DND-41 (cell line): Measurements from ENCODE around the gene MED12.

Experiments
- ATAC-seq: fragments of 200-7000 bp; cut with Tn5 transposase; 3 replicates; pipeline ENCODE4 v1.9.1; 2021; ENCODE audit warnings: low read depth; ENCODE audit not compliant: insufficient read depth
- DNase-seq: peaks from one replicate; pipeline ENCODE4 v3.0.0-alpha.2; 2020
- H2AFZ ChIP-seq: 2 replicates; pipeline ENCODE4 v1.6.0; 2012; ENCODE audit warnings: low read depth, low read length
- H3K27ac ChIP-seq: 2 replicates; pipeline ENCODE4 v1.5.1; 2012; ENCODE audit warnings: low read length, inconsistent platforms
- H3K27me3 ChIP-seq: fragments of 200-600 bp; sonication (generic); 2 replicates; pipeline ENCODE4 v1.6.0; 2012; ENCODE audit warnings: low read length, mild to moderate bottlenecking, inconsistent platforms; ENCODE audit not compliant: insufficient read depth, poor library complexity
- H3K36me3 ChIP-seq: 2 replicates; pipeline ENCODE4 v1.5.1; 2012; ENCODE audit warnings: low read length, inconsistent platforms; ENCODE audit not compliant: insufficient read depth
- H3K4me1 ChIP-seq: 2 replicates; pipeline ENCODE4 v1.5.1; 2012; ENCODE audit warnings: mild to moderate bottlenecking, low read length; ENCODE audit not compliant: insufficient read depth
- H3K4me2 ChIP-seq: 2 replicates; pipeline ENCODE4 v1.6.0; 2012; ENCODE audit warnings: mild to moderate bottlenecking, moderate library complexity, low read length, inconsistent platforms; ENCODE audit not compliant: insufficient read depth
- H3K4me3 ChIP-seq, 2 experiments: fragments of 200-600 bp in 1 of 2; shearing (Covaris generic) in 1 of 2; 2 replicates each; pipeline ENCODE4 v1.5.1; 2012 to 2016; ENCODE audit warnings: inconsistent platforms in 2 of 2, low read length in 2 of 2, mild to moderate bottlenecking in 2 of 2, low read depth in 1 of 2, moderate library complexity in 1 of 2
- H3K79me2 ChIP-seq: 2 replicates; pipeline ENCODE4 v1.6.0; 2012; ENCODE audit warnings: low read length, inconsistent platforms; ENCODE audit not compliant: insufficient read depth
- H3K9ac ChIP-seq: 2 replicates; pipeline ENCODE4 v1.6.0; 2012; ENCODE audit warnings: low read depth, mild to moderate bottlenecking, inconsistent platforms, low read length, moderate library complexity
- H3K9me3 ChIP-seq: 2 replicates; pipeline ENCODE4 v1.5.1; 2012; ENCODE audit warnings: low read length, moderate library complexity, mild to moderate bottlenecking, inconsistent platforms; ENCODE audit not compliant: insufficient read depth, severe bottlenecking
- H4K20me1 ChIP-seq: 2 replicates; pipeline ENCODE4 v1.6.0; 2012; ENCODE audit warnings: low read length; ENCODE audit not compliant: insufficient read depth
- EZH2 ChIP-seq: IDR thresholded peaks from 3 replicates; pipeline ENCODE4 v1.6.1; 2012; ENCODE audit warnings: borderline replicate concordance, low read depth, mild to moderate bottlenecking, moderate library complexity, low read length, inconsistent platforms; ENCODE audit not compliant: severe bottlenecking
- TF ChIP-seq, protein P1 (sequence below): IDR thresholded peaks from 2 replicates; pipeline ENCODE4 v1.5.1; 2012; ENCODE audit warnings: borderline replicate concordance, low read length, moderate library complexity, mild to moderate bottlenecking; ENCODE audit not compliant: poor library complexity, severe bottlenecking; ENCODE audit errors: extremely low read depth

MED12 gene

DNA sequence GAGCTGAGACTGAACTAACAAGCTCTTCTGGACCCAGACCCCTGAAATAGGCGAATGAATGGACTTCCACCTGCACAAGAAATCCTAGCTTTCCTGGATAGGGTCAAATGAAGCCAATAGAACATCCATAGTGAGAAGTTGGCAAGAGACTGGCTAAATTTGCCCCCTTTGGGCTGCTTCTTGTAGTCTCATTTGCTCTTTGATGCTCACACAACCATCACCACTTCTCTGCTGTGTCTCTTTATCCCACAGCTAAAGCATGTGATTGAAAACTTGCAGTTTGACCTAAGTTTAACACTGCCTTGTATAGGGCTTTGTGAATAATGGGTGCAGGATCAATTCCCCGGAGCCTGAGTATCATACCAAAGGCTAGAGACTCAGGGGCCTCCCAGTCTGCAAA is 64.5 kb downstream of the MED12 start:
- H3K4me3 ChIP-seq = peak overlapping the region in 1 of 2 experiments; percentile 56; a peak in 2 of 4 replicates
- no peaks in the 10 kb centered on the region for H4K20me1 ChIP-seq
- H3K79me2 ChIP-seq = peaks cover 4% of the 10 kb centered on the region; the same call in 1 of the 2 replicates
- peak overlapping the region; percentile 65 for H3K4me2 ChIP-seq
- peaks cover 17% of the 10 kb centered on the region for H3K36me3 ChIP-seq
- TF ChIP-seq, protein P1, sequence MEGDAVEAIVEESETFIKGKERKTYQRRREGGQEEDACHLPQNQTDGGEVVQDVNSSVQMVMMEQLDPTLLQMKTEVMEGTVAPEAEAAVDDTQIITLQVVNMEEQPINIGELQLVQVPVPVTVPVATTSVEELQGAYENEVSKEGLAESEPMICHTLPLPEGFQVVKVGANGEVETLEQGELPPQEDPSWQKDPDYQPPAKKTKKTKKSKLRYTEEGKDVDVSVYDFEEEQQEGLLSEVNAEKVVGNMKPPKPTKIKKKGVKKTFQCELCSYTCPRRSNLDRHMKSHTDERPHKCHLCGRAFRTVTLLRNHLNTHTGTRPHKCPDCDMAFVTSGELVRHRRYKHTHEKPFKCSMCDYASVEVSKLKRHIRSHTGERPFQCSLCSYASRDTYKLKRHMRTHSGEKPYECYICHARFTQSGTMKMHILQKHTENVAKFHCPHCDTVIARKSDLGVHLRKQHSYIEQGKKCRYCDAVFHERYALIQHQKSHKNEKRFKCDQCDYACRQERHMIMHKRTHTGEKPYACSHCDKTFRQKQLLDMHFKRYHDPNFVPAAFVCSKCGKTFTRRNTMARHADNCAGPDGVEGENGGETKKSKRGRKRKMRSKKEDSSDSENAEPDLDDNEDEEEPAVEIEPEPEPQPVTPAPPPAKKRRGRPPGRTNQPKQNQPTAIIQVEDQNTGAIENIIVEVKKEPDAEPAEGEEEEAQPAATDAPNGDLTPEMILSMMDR = no peak
- no peak for TF ChIP-seq EZH2
- no peak for DNase-seq
- peak overlapping the region; percentile 88 for H3K9ac ChIP-seq
- H3K27ac ChIP-seq = peak overlapping the region; percentile 99
- H2AFZ ChIP-seq = peak overlapping the region; percentile 63
- no peaks in the 10 kb centered on the region for H3K27me3 ChIP-seq
- ATAC-seq = no peak
- H3K9me3 ChIP-seq = no peaks in the 10 kb centered on the region
- peaks cover 24% of the 10 kb centered on the region for H3K4me1 ChIP-seq

DNA sequence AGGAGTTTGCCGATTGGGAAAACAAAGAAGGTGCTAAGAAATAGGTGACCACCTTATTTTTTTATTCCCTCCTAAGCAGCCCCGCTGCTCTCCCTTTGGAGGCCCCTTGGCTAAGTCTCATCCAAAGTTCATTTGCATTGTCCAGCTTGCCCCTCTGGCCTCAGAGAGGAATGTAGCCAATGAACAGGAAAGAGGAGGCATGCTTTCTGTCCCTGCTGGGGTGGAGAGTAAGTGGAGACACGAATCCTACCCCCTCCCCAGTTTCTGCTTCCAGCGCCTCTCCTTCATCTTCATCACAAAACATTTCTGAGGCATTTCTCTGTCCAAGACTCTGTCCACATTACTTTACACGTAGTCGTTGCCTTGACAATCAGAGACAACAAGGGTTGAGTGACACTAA is 64.9 kb downstream of the MED12 start:
- peaks cover 12% of the 10 kb centered on the region for H3K36me3 ChIP-seq
- peak overlapping the region; percentile 88 for H3K9ac ChIP-seq
- ATAC-seq (no peak), DNase-seq (no peak)
- H4K20me1 ChIP-seq = no peaks in the 10 kb centered on the region
- no peak overlapping the region for H3K4me3 ChIP-seq
- peaks cover 24% of the 10 kb centered on the region for H3K4me1 ChIP-seq
- H3K9me3 ChIP-seq = no peaks in the 10 kb centered on the region
- H2AFZ ChIP-seq = no peak overlapping the region
- H3K79me2 ChIP-seq = peaks cover 3% of the 10 kb centered on the region; the same call in 1 of the 2 replicates
- H3K27ac ChIP-seq = peak overlapping the region; percentile 99
- no peaks in the 10 kb centered on the region for H3K27me3 ChIP-seq
- no peak overlapping the region for H3K4me2 ChIP-seq
- no peak for TF ChIP-seq EZH2
- TF ChIP-seq, protein P1 = no peak

DNA sequence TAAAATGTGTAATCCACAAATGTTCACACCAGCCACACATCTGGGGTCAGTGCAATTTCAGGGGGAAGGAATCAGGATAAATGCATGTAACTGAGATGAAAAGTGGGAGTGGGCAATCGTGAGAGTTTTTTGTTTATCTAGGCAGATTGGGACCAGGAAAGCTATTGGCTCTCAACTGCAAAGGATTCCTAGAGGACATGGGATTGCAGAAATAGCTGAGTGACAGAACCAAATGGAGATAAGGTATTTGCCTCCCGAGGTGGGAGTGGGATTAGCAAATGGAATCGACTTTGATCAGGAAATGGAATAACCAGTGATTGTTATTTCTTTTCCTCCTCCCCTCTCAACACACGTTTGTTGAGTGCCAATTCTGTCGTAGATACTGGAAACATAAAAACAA is 65.7 kb downstream of the MED12 start:
- no peaks in the 10 kb centered on the region for H3K9me3 ChIP-seq
- no peak overlapping the region for H3K9ac ChIP-seq
- no peaks in the 10 kb centered on the region for H4K20me1 ChIP-seq
- TF ChIP-seq EZH2 = no peak
- H2AFZ ChIP-seq = no peak overlapping the region
- H3K4me2 ChIP-seq = no peak overlapping the region
- peaks cover 24% of the 10 kb centered on the region for H3K4me1 ChIP-seq
- no peak for DNase-seq
- H3K79me2 ChIP-seq = peaks cover 4% of the 10 kb centered on the region; the same call in 1 of the 2 replicates
- peaks cover 11% of the 10 kb centered on the region for H3K36me3 ChIP-seq
- H3K4me3 ChIP-seq = no peak overlapping the region
- ATAC-seq = no peak
- H3K27me3 ChIP-seq = no peaks in the 10 kb centered on the region
- no peak overlapping the region for H3K27ac ChIP-seq

DNA sequence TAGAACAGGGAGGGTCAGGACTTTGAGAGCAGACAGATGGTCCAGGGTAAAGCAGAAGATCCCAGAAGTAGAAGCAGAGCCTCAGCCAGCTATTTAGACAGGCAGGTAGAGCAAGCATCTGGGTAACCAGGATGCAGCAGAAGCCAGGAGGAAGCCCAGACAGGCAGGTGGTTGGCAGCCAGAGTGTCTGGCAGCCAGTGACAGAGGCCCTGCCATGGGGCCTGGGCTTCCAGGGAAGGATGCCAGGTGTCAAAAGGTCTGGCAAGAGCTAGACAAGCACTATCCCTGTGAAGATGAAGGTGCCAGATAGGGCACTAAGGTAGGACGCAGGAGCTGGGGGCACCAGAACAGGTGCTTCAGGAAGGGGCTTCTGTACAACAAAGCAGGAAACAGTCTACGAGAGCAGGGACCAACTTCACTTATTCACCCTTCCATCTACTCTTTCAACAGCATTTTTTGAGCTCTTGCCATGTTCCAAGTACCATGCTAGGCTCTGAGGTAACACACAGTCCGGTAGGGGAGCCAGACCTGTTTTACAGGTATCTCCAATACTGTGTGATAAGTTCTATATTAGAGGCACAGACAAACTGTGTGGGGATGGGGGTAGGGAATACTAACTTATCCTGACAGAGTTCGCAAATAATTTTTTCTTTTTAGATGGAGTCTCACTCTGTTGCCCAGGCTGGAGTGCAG is 66.6 kb downstream of the MED12 start:
- Histone ChIP-seq H3K27ac (no peak overlapping the region), H2AFZ (no peak overlapping the region), H3K36me3 (peaks cover 11% of the 10 kb centered on the region), H3K4me3 (no peak overlapping the region), H3K4me2 (no peak overlapping the region), H3K79me2 (peaks cover 4% of the 10 kb centered on the region; the same call in 1 of the 2 replicates), H3K4me1 (peaks cover 24% of the 10 kb centered on the region), H4K20me1 (no peaks in the 10 kb centered on the region), H3K9ac (no peak overlapping the region), H3K9me3 (no peaks in the 10 kb centered on the region), H3K27me3 (no peaks in the 10 kb centered on the region)
- ATAC-seq = no peak
- TF ChIP-seq, protein P1 = no peak
- no peak for TF ChIP-seq EZH2
- no peak for DNase-seq
